VCaP (cell line): Measurements from ENCODE around the gene INHA.

Experiments
- H3K27ac ChIP-seq: fragments of 450-650 bp; 2 replicates; pipeline ENCODE4 v1.5.1; 2017
- CTCF ChIP-seq: fragments of 450-650 bp; conservative IDR thresholded peaks from 2 replicates; pipeline ENCODE4 v1.5.1; 2017; ENCODE audit warnings: mild to moderate bottlenecking, moderate library complexity

Gene INHA

GRCh38 chr2:219542931-219543595 lies 29.0 kb upstream of the INHA start:
- H3K27ac ChIP-seq: peak overlapping the region; percentile 92

GRCh38 chr2:219543596-219544358 lies 28.3 kb upstream of the INHA start, which contains the start of the genes CHPF and TMEM198:
Gene CHPF, minus strand, starts transcription at chr2:219543809. Its CDS starts 271 bp downstream, at chr2:219543538.
Gene TMEM198, plus strand, starts transcription at chr2:219544028. Its CDS starts 700 bp downstream, at chr2:219544728.
- H3K27ac ChIP-seq: peak within 1 kb of the TSS; percentile 92
- no peak for TF ChIP-seq CTCF

More at GRCh38 chr2:219542931-219543595, 29.0 kb upstream of the INHA start:
- TF ChIP-seq CTCF: 0 out of 2 replicates have a peak, but pooled peaks have one; percentile 9

- no peak for TF ChIP-seq CTCF
These were observed 27.5 kb upstream of the INHA start for GRCh38 chr2:219544567-219544966.

GRCh38 chr2:219545295-219545942 lies 26.7 kb upstream of the INHA start:
- H3K27ac ChIP-seq: no peak overlapping the region
- no peak for TF ChIP-seq CTCF

More at GRCh38 chr2:219544567-219544966, 27.5 kb upstream of the INHA start:
- H3K27ac ChIP-seq: peak overlapping the region; percentile 92

GRCh38 chr2:219545943-219546352 lies 26.2 kb upstream of the INHA start:
- TF ChIP-seq CTCF: no peak

GRCh38 chr2:219547621-219548020 lies 24.5 kb upstream of the INHA start:
- TF ChIP-seq CTCF: no peak
- H3K27ac ChIP-seq: no peak overlapping the region

More at GRCh38 chr2:219545943-219546352, 26.2 kb upstream of the INHA start:
- no peak overlapping the region for H3K27ac ChIP-seq

- H3K27ac ChIP-seq: no peak overlapping the region
- TF ChIP-seq CTCF: no peak
These were observed 23.1 kb upstream of the INHA start for GRCh38 chr2:219548990-219549389.
